Mucosa of rectum (tissue), 2 donors: Measurements from ENCODE around the gene STAT6.
A peak's percentile ranks its signal among the peaks of the same experiment; 100 is the strongest.

Experiments
- H3K27ac ChIP-seq, 2 donors: one replicate each; pipeline ENCODE4 v1.7.0; 2013; ENCODE audit warnings: inconsistent platforms in 2 of 2, low read depth in 2 of 2, low read length in 2 of 2
- H3K27me3 ChIP-seq, 2 donors: one replicate each; pipeline ENCODE4 v1.7.0; 2013; ENCODE audit warnings: low read length in 2 of 2; ENCODE audit not compliant: control insufficient read depth in 2 of 2, insufficient read depth in 2 of 2
- H3K36me3 ChIP-seq, 2 donors: one replicate each; pipeline ENCODE4 v1.7.0; 2013; ENCODE audit warnings: low read length in 2 of 2; ENCODE audit not compliant: control insufficient read depth in 2 of 2, insufficient read depth in 2 of 2
- H3K4me1 ChIP-seq, 2 donors: one replicate each; pipeline ENCODE4 v1.7.0; 2013; ENCODE audit warnings: low read length in 2 of 2, mild to moderate bottlenecking in 1 of 2; ENCODE audit not compliant: control insufficient read depth in 2 of 2, insufficient read depth in 2 of 2
- H3K4me3 ChIP-seq, 2 donors: one replicate each; pipeline ENCODE4 v1.7.0; 2013; ENCODE audit warnings: low read length in 2 of 2
- H3K9ac ChIP-seq, 2 donors: one replicate each; pipeline ENCODE4 v1.7.0; 2013; ENCODE audit warnings: low read length in 2 of 2, low read depth in 1 of 2, mild to moderate bottlenecking in 1 of 2
- H3K9me3 ChIP-seq, 2 donors: one replicate each; pipeline ENCODE4 v1.7.0; 2013; ENCODE audit warnings: low read length in 2 of 2; ENCODE audit not compliant: control insufficient read depth in 2 of 2
- donor health status: healthy.
- donor health status: Normal muscosa, but diverticular disease.

STAT6 gene

DNA sequence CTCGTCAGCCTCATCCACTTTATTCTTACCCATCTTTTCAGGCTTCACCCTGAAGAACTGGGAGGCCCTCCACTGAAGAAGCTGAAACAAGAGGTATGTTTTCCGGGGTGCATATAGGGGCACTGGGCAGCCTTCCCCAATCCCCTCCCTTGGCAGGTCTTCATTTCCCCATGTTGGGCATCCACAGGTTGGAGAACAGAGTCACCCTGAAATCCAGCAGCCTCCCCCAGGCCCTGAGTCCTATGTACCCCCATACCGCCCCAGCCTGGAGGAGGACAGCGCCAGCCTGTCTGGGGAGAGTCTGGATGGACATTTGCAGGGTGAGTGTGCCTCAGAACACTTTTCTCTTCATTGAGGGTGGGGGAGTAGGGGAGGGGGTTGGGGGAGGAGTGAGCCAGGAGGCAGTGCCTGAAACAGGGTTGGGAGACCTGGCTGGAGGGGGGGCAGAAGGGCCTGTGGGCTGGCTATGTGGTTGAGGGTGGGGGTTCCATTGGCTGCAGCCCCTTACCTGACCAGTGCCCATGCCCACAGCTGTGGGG is 18.2 kb downstream of the STAT6 start:
- Histone ChIP-seq H3K27me3 (no peaks in the 10 kb centered on the region), H3K4me1 (peaks cover 25 to 36% of the 10 kb centered on the region in 2 donors), H3K4me3 (no peak overlapping the region), H3K9me3 (no peaks in the 10 kb centered on the region), H3K9ac (no peak overlapping the region), H3K27ac (no peak overlapping the region), H3K36me3 (peaks cover 25 to 43% of the 10 kb centered on the region in 2 donors)

DNA sequence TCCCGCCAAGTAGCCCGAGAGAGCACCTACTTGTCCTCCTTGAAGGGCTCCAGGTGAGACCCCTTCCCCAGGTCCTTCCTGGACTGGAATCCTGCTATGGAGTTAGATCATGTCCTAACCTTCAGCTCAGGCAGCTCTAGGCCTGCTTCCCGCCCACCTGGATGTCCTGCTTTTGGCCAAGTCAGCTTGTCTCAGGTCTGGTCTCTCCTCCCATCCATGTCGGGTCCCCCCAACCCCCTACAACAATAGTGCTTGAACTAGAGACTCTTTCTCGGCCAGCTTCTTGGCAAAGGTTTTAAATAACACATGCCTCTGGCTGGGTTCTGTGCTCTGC is 18.7 kb downstream of the STAT6 start:
- H3K4me1 ChIP-seq = peaks cover 28 to 38% of the 10 kb centered on the region in 2 donors
- H3K36me3 ChIP-seq = peaks cover 21 to 39% of the 10 kb centered on the region in 2 donors
- H3K4me3 ChIP-seq = no peak overlapping the region

DNA sequence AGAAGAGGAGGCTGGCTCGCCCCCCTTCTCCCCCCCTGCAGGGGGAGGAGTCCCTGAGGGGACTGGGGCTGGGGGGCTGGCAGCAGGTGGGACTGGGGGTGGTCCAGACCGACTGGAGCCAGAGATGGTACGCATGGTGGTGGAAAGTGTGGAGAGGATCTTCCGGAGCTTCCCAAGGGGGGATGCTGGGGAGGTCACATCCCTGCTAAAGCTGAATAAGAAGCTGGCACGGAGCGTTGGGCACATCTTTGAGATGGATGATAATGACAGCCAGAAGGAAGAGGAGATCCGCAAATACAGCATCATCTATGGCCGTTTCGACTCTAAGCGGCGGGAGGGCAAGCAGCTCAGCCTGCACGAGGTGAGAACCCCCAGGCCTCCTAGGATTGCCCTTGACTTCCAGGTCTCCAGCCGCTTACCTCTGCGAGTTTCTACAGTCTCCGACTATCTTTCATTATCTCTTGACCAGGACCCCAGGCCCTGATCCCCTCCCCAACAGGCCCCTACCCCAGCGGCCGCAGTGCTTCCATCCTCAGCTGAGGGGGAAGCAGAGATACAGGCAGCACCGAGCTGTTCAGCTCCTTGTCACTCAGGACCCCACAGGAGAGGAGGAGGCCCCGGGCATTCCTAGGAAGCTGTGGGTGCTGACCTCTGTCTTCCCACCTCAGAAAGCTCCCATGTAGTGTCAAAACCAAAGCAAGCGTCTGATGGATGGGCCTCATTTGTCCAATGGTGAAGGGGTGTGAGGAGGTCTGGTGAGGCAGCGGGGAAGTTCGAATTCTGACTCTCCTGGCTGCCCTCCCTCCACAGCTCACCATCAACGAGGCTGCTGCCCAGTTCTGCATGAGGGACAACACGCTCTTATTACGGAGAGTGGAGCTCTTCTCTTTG is 19.3 kb downstream of the STAT6 start:
- Histone ChIP-seq H3K4me1 (peaks cover 28 to 38% of the 10 kb centered on the region in 2 donors), H3K4me3 (no peak overlapping the region), H3K27me3 (no peaks in the 10 kb centered on the region), H3K27ac (peak overlapping the region in 1 of 2 donors; percentile 63), H3K9me3 (no peaks in the 10 kb centered on the region), H3K36me3 (peaks cover 15 to 33% of the 10 kb centered on the region in 2 donors), H3K9ac (no peak overlapping the region)

More for the DNA sequence above, 18.7 kb downstream of the STAT6 start:
- Histone ChIP-seq H3K9me3 (no peaks in the 10 kb centered on the region), H3K27me3 (no peaks in the 10 kb centered on the region), H3K27ac (peak overlapping the region in 1 of 2 donors; percentile 23), H3K9ac (no peak overlapping the region)

DNA sequence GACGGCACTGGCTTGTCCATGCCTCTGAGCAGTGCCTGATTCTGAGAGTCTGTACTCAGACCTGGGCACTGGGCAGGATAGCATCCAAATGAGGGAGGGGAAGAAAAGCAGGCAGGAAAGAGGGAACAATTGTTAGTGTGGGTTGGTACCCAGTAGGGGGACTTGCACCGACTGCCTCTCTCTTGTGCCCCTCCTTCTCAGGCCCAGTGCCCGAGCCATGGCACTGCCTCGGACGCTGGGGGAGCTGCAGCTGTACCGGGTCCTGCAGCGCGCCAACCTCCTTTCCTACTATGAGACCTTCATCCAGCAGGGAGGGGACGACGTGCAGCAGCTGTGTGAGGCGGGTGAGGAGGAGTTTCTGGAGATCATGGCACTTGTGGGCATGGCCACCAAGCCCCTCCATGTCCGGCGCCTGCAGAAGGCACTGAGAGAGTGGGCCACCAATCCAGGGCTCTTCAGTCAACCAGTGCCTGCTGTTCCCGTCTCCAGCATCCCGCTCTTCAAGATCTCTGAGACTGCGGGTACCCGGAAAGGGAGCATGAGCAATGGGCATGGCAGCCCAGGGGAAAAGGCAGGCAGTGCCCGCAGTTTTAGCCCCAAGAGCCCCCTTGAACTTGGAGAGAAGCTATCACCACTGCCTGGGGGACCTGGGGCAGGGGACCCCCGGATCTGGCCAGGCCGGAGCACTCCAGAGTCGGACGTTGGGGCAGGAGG is 20.1 kb downstream of the STAT6 start:
- H3K27ac ChIP-seq = peak overlapping the region in 1 of 2 donors; percentile 63
- H3K27me3 ChIP-seq = no peaks in the 10 kb centered on the region
- peak overlapping the region; percentile 40 to 61 for H3K4me3 ChIP-seq
- peaks cover 7 to 25% of the 10 kb centered on the region in 2 donors for H3K36me3 ChIP-seq
- no peaks in the 10 kb centered on the region for H3K9me3 ChIP-seq
- peaks cover 32 to 41% of the 10 kb centered on the region in 2 donors for H3K4me1 ChIP-seq
- H3K9ac ChIP-seq = no peak overlapping the region

DNA sequence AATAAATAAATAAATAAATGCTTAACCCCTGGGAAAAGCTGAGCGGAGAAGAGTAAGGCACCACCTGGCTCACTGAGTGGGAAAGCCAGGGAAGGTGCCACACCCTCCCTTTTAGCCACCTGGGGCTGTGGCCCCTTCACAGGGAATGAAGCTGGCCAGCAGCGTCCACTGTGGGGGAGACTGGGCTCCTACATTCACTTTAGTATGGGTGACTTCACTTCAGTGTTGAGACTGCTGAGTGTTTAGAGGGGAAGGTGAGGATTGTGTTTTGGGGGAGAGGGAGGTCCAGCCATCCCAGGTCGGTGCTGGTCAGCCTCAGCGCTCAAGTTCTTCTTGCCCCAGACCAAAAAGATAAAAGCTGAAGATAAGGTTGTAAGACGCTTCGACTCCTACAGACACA is 20.7 kb downstream of the STAT6 start:
- Histone ChIP-seq H3K36me3 (peaks cover under 1 to 19% of the 10 kb centered on the region in 2 donors), H3K4me3 (peak overlapping the region; percentile 40 to 61), H3K9ac (peak overlapping the region in 1 of 2 donors; percentile 24), H3K9me3 (no peaks in the 10 kb centered on the region), H3K27me3 (no peaks in the 10 kb centered on the region), H3K27ac (peak overlapping the region in 1 of 2 donors; percentile 63), H3K4me1 (peaks cover 36 to 44% of the 10 kb centered on the region in 2 donors)

DNA sequence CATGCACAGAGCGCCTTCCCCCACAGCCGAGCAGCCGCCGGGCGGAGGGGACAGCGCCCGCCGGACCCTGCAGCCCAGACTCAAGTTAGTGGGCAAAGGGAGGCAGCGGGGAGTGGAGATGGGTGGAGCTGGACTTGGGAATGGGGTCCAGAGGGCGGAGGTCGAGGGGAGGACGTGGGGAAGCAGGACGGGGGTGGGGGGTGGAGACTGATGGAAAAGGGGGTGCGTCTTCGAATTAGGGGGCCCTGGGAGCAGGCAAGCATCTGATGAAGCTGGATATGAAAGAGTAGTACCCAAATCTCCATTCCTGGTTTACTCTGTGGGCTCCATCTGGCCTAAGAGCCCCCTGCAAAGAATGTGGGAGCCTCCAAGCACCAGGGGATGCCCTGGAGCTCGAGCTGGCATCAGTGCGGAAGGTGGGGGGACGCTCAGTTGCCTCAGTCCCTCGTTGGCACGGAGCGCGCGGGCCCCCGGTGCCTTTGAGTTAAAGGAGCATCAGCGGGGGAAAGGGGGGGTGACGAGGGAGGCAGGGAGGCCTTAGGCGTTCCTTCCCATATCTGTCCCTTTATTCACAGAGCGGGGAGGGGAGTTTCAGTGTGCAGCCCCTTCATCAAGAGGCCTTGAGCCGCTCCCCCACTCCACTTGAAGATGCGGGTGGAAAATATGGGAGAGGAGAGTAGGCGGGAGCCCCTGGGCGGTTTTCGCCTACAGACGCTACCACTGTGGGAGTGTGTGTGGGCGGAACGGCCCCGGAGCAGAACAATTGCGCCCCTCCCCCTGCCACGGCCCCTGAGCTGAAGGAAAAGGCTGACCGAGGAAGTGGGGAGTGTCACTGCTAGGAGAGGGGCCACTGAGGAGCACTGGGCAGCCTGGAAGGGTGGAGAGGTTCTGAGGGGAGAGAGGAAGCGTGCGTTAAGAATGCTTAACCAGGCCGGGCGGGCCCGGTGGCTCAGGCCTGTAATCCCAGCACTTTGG is 21.6 kb downstream of the STAT6 start:
- H3K4me1 ChIP-seq = peaks cover 36 to 44% of the 10 kb centered on the region in 2 donors
- H3K36me3 ChIP-seq = peaks cover 0 to 10% of the 10 kb centered on the region in 2 donors
- peak overlapping the region; percentile 71 to 85 for H3K27ac ChIP-seq
- H3K27me3 ChIP-seq = no peaks in the 10 kb centered on the region
- H3K4me3 ChIP-seq = peak overlapping the region; percentile 77 to 87
- peak overlapping the region; percentile 60 to 66 for H3K9ac ChIP-seq
- H3K9me3 ChIP-seq = no peaks in the 10 kb centered on the region

DNA sequence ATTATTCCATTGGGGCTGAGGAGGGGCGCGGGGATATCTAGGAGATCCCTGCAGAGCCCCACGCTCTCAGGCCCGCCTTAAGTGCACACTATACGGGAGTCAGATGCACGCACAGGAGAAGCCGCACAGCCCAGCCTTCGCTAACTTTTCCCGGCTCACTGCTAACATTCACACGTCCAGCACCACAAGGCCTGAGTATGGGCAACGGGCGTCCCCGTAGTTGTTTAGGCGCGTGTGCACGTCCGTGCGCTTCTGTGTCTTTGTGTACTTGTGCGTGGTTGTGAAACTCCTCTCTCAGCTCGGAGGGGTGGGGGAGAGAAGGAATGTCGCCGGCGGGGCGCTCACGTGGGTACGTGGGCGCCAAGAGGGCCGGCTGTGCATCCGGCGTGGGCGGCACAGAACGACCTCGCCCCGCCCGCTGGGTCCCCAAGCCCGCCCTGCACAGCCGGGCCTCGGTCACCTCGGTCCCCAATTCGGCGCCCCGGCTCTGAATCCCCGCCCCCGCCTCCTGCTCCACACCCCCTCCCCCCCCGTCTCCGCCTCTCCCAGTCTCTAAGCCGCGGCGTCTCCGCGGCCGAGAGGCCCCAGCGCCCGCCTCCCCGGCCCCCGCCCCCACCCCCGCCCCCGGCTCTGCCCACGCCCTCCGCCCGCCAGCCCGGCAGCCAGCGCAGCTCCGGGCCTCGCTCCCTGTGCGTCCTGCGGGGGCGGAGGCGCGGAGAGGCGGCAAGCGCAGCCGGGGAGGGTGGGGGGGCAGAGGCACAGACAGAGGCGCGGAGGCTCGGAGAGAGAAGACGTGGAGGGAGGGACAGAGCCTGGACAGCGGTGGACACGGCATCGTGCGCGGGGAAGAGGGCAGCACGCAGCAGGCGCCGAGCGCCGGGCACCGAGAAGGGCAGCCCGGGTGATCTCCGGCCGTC is 22.6 kb downstream of the STAT6 start, which contains the start of gene NAB2:
NAB2 (plus strand) TSS at position 761 of the 917 bp plus-strand sequence. CDS start 158 bp downstream, outside the sequence.
- Histone ChIP-seq H3K27me3 (no peaks in the 10 kb centered on the region), H3K9ac (peak within 1 kb of the TSS; percentile 67 to 70), H3K4me3 (peak within 1 kb of the TSS; percentile 77 to 87), H3K36me3 (peaks cover 0 to 9% of the 10 kb centered on the region in 2 donors), H3K4me1 (peaks cover 31 to 37% of the 10 kb centered on the region in 2 donors), H3K9me3 (no peaks in the 10 kb centered on the region), H3K27ac (peak within 1 kb of the TSS; percentile 88 to 98)

DNA sequence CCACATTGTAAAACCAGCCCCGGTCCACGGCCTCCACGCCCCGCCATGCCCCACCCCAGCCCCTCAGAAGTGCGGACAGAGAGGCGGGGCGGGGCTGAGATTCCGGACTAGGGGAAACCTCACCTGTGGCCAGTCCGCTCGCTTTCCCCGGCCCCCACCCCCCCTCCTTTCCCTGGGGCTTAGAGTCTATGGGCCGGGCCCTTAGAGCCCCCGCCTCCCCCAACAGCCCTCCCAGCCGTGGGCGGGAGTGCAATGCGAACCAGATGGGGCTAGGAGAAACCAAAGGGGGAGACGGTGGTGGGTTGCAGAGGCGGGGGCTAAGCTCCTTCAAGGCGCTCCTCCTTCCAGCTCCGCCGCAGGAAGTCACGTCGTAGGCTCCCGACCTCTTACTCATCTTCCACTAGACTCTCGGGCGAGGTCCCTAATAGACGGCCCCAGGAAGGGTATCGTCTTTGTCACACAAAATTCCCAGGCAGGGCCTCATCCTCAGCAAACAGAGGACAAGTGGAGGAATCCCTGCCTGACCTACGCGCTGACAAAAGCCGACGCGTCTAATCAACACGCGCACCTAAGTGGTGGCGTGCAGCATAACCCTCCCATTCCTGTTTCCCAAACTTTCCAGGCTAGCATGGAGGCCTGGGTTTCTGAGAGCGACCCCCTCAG is 23.3 kb downstream of the STAT6 start:
- Histone ChIP-seq H3K9ac (peak overlapping the region; percentile 67 to 70), H3K9me3 (no peaks in the 10 kb centered on the region), H3K4me1 (peaks cover 28 to 32% of the 10 kb centered on the region in 2 donors), H3K36me3 (peaks cover 0 to 9% of the 10 kb centered on the region in 2 donors), H3K4me3 (peak overlapping the region; percentile 72 to 77), H3K27me3 (no peaks in the 10 kb centered on the region), H3K27ac (peak overlapping the region; percentile 88 to 98)
